Measurements from ENCODE around the gene RPAIN.

Gene RPAIN

GRCh38 chr17:5478992-5479391, 59.0 kb downstream of the RPAIN start:
- no peak overlapping the region for H3K9ac ChIP-seq (ENCODE audit: low read depth in 1 of 2, low read length in 2 of 2)
- H3K4me1 ChIP-seq (ENCODE audit: control insufficient read depth in 2 of 2, insufficient read depth in 2 of 2, low read length in 2 of 2), result no peaks in the 10 kb centered on the region
- H3K9me3 ChIP-seq (ENCODE audit: control insufficient read depth in 2 of 2, low read length in 2 of 2), result no peaks in the 10 kb centered on the region
- H3K36me3 ChIP-seq (ENCODE audit: control insufficient read depth in 2 of 2, insufficient read depth in 2 of 2, low read length in 2 of 2), result peaks cover 63 to 75% of the 10 kb centered on the region in 2 donors
- no peaks in the 10 kb centered on the region for H3K27me3 ChIP-seq (ENCODE audit: control insufficient read depth in 2 of 2, insufficient read depth in 2 of 2, low read length in 2 of 2)
- H3K4me3 ChIP-seq (ENCODE audit: low read length in 2 of 2), result no peak overlapping the region
- no peak overlapping the region for H3K27ac ChIP-seq (ENCODE audit: low read depth in 2 of 2, low read length in 2 of 2)

GRCh38 chr17:5480962-5481361, 61.0 kb downstream of the RPAIN start:
- Histone ChIP-seq H3K27me3 (ENCODE audit: control insufficient read depth in 2 of 2, insufficient read depth in 2 of 2, low read length in 2 of 2) (no peaks in the 10 kb centered on the region), H3K27ac (ENCODE audit: low read depth in 2 of 2, low read length in 2 of 2) (no peak overlapping the region)

GRCh38 chr17:5481451-5481850, 61.5 kb downstream of the RPAIN start:
- no peaks in the 10 kb centered on the region for H3K27me3 ChIP-seq (ENCODE audit: control insufficient read depth in 2 of 2, insufficient read depth in 2 of 2, low read length in 2 of 2)
- no peak overlapping the region for H3K4me3 ChIP-seq (ENCODE audit: low read length in 2 of 2)
- peaks cover 5 to 6% of the 10 kb centered on the region in 2 donors for H3K4me1 ChIP-seq (ENCODE audit: control insufficient read depth in 2 of 2, insufficient read depth in 2 of 2, low read length in 2 of 2)
- no peaks in the 10 kb centered on the region for H3K9me3 ChIP-seq (ENCODE audit: control insufficient read depth in 2 of 2, low read length in 2 of 2)
- H3K9ac ChIP-seq (ENCODE audit: low read depth in 1 of 2, low read length in 2 of 2), result no peak overlapping the region
- peaks cover 53 to 64% of the 10 kb centered on the region in 2 donors for H3K36me3 ChIP-seq (ENCODE audit: control insufficient read depth in 2 of 2, insufficient read depth in 2 of 2, low read length in 2 of 2)
- H3K27ac ChIP-seq (ENCODE audit: low read depth in 2 of 2, low read length in 2 of 2), result no peak overlapping the region

More at GRCh38 chr17:5480962-5481361, 61.0 kb downstream of the RPAIN start:
- H3K9ac ChIP-seq (ENCODE audit: low read depth in 1 of 2, low read length in 2 of 2), result no peak overlapping the region
- H3K4me3 ChIP-seq (ENCODE audit: low read length in 2 of 2), result no peak overlapping the region
- peaks cover 5 to 6% of the 10 kb centered on the region in 2 donors for H3K4me1 ChIP-seq (ENCODE audit: control insufficient read depth in 2 of 2, insufficient read depth in 2 of 2, low read length in 2 of 2)
- peaks cover 53 to 64% of the 10 kb centered on the region in 2 donors for H3K36me3 ChIP-seq (ENCODE audit: control insufficient read depth in 2 of 2, insufficient read depth in 2 of 2, low read length in 2 of 2)
- no peaks in the 10 kb centered on the region for H3K9me3 ChIP-seq (ENCODE audit: control insufficient read depth in 2 of 2, low read length in 2 of 2)

All from mucosa of rectum (tissue), 2 donors.